Islet of Langerhans (tissue), 1 donor: ENCODE measurements around the gene CKS1B.

ENCODE experiments used
- FAIRE-seq: peaks from one replicate; lab custom pipeline; 2011; peaks lifted over from hg19 to GRCh38; lab: Jason Lieb, UNC

CKS1B gene

DNA sequence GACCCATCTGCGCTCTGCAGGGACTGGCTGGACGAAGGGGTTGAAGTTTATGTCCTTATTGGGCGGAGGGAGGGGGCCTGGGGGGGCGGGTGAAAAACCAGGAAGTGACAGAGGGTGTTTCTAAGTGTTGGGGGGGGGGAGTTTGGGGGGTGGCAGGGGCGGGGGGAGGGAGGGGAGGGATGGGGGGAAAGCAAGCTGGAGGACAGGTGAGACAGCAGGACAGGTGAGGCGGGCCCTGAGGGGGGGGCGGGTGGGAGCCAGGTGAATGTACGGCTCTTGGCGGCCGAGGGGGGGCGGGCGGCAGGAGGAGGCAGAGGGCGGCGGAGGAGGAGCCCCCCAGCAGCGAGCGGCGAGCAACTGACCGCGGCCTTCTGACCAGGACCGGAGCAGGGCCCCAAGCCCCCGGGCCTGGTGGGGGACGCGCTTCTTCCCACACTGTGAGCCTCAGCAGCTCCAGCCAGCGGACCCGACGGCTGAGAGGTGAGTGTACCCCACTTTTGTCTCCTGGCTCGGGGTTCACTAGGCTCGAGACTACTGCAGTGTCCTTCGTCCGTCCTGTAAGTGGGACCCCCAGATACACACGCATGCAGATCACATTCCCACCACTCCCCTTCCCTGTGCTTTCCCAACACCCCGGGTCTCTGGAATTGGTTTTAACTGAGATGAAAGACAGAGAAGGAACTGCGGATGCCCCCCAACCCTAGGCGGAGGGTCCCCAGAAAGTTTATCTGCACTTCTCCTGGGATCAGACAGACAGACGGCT is 28.2 kb downstream of the CKS1B start, which contains the start of gene ZBTB7B:
TSS of gene ZBTB7B (plus strand) at position 339 of the 763 bp plus-strand sequence. CDS start 11,859 bp downstream, outside the sequence.
- FAIRE-seq: no peak

DNA sequence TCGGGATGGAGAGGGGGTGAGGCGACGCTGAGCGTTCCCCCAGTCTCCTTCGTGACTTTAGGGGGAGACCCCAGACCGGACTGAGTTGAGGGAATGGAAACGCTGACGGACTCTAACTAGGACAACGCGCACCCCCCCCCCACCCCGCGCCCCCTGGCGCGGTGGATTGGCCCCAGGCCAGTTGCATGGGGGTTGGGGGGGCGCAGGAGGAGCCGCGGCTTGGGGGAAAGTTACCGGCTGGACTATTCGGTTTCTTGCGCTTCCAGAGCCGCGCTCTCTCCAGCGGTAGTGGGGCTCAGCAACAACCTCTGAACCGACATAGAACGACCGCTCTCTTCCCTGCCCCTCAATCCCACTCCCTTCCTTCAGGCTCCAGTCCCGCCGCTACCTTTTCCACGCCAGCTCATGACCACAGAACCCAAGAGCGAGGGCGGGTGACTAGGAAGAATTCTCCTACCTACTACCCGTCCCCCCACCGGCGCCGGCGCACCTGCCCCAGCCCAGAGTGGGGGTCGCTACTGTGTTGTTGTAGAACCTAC is 28.8 kb downstream of the CKS1B start:
- no peak for FAIRE-seq

DNA sequence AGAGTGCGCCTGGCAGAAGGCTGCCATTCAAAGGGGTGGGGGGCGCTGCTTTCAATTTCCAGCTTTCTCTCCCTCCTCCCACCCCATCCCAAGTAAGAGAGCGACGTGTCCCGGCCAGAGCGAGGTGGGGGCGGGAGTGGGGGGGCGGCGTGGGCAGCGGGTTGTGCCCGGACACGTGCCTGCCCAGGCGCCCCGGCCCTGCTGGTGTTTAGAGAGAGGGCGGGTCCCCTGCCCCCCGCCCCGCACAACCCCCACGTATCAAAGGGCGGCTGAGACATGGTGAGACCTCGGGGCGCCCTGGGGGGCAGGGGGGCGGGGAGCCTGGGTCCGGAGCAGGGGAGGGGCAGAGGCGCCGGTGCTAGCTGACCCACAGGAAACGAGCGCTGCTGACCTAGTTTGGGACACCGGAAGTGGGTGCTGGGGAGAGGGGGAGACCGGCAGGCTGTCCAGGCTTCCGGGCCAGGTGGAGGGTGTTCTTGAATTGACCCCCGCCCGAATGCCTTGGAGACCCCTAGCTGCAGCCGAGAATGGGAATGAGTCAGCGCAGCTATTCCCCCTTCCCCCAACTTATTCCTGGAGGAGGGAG is 29.4 kb downstream of the CKS1B start:
- FAIRE-seq: no peak

GRCh38 chr1:155004352-155005075 is 30.0 kb downstream of the CKS1B start:
- no peak for FAIRE-seq

- FAIRE-seq: no peak
Observed at GRCh38 chr1:155005076-155006011, 30.9 kb downstream of the CKS1B start.

DNA sequence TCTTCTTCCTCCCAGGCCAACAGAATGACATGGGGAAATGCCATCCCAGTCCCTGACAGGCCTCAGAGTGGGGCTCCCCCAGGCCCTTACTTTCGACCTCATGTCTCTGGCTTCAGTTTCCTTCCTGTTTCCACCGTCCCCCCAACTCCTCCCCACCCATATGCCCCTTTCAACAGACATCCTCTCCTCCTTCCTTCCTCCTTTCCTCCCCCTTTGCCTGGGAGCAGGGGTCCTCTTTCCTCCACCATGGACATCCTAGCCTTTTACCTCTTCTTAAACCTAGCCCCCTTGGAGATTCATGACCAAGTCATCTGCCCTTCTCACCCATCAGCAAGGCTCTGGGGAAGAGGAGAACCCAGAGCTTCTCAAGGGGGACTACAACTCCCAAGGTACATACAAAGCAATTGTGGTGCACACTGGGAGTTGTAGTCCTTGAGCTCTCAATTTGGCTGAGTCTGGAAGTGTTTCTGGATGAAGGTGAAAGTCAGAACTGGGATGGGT is 32.2 kb downstream of the CKS1B start:
- no peak for FAIRE-seq

DNA sequence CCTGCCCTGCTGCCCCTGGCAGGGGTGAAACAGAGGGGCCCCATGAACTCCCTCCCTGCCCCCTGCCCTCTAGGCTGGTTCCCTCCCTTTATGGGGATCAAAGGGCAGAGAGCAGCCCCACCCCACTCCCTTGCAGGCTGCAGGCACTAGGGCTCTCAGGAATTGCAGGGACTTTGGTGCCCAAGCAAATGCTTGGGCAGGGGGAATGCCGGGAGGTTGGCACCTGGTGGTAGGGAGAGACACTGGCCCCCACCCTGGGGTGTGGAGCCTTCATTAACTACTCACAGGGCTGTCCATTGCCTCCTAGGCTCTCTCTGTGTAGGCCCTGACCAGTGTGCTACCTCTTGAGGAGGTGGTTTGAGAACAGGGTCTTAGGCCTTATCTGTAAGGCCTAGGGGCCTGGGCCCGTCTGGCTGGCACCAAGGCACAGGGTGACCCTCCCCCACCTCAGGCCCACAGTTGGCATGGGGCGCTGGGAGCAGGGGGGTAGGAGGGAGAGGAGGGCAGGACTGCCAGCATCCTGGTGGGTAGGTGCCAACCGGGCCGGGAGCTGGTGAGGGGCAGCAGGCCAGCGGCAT is 32.9 kb downstream of the CKS1B start:
- FAIRE-seq: no peak

DNA sequence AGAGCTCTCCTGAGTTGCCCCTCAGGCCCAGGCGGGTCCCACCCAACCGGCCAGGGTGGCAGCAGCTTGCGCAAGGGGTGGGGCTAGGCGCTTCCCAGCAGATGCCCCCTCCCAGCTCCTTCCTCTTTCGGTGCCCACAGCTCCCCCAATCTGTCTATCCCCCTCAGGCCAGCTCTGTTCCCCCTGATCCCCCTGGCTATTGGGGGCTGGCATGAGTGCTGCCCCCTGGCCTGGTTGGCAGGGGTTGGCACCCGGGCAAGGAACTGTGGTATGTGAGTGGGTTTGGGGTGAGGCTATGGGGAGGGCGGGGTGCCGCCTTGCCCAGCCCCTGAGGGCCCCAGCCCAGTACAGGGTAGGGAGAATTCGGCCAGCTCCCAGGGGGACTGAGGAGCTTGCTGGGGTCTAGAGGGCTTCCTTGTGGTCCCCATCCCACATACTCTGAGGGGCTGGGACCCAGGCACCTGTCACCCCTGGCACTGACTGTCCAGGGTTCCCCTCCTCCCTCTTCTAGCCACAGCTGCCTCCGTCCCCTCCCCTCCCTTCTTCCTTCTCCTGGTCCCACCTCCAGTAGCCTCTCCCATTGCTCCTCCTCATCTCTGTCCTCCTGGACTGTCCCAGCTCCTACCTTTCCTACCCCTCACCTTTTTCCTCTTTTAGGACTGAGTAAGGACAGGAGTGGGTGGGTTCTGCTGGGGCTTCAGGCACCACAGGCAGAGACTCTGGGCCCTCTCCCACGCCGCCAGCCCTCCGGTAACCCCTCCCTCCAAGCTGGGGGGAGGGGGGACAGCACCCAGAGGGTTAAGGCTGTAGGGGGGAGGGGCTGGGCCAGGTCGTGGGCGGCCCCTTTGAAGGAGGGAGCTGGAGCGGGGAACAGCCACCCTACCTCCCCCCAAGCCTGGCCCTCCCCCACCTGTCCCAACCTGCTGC is 33.8 kb downstream of the CKS1B start:
- no peak for FAIRE-seq

DNA sequence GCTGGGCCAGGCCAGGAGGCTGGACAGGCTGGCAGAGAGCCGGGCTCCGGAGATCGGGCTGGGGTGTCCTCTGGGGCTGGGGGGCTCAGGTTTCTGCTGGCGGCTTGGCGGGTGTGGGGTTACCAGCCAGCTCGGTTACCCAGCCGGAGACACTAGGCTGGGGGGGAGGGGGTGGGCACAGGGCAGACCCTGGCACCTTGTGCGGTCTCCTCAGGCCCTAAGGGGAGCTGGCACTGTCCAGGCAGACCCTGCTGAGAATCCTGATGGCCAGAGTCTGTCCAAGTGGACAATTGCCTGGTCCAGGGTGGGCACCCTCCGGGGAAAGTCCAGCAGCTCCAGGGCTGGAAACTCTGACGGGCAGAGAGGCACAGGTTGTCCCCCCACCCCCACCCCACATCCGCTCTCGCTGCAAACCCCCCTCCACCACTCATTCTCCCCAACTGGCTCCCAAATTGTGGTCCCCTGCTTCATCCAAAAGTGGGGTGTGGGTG is 34.8 kb downstream of the CKS1B start:
- FAIRE-seq: no peak

DNA sequence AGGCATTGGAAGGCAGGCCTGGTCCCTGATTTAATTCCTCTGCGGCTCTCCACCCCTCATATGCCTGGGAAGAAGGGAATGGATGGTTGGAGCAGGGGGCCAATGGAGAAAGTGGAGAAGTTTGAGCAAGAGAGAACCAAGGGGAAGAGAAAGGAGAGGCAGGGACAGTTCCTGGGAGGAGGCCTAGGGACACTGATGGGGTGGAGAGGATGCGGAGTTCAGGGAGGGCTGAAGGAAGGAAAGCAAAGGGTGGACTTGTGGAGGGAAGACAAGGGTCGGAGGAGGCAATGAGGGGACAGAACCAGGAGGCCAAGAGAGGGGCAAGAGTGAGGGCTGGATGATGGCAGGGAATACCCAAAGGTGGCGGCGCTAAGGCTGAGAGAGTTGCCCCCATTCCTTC is 35.3 kb downstream of the CKS1B start:
- FAIRE-seq: no peak

- FAIRE-seq: no peak
Observed at GRCh38 chr1:155010211-155010918, 35.9 kb downstream of the CKS1B start.

DNA sequence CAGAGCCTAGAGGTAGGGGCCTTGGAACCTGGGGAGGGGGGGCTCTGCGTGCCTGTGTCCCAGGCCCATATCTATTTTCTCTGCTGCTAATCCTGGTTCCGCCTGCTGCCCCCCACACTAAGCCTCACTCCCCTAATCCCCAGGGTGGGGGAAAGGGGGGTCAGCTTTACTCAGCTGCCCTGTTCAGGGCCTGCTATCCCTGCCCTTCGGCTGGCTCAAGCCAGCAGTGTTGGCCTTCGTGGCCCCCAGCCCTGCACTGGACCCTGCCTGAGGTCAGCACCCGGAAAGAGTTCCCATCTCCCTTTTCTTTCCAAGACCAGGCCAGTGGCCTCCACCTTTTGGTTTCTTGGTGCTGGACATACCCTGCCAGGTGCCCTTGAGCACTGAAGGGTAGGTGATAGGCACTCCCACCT is 36.5 kb downstream of the CKS1B start:
- no peak for FAIRE-seq

- no peak for FAIRE-seq
Observed at GRCh38 chr1:155011437-155012025, 37.0 kb downstream of the CKS1B start.

GRCh38 chr1:155012026-155012546 is 37.6 kb downstream of the CKS1B start:
- FAIRE-seq: no peak

DNA sequence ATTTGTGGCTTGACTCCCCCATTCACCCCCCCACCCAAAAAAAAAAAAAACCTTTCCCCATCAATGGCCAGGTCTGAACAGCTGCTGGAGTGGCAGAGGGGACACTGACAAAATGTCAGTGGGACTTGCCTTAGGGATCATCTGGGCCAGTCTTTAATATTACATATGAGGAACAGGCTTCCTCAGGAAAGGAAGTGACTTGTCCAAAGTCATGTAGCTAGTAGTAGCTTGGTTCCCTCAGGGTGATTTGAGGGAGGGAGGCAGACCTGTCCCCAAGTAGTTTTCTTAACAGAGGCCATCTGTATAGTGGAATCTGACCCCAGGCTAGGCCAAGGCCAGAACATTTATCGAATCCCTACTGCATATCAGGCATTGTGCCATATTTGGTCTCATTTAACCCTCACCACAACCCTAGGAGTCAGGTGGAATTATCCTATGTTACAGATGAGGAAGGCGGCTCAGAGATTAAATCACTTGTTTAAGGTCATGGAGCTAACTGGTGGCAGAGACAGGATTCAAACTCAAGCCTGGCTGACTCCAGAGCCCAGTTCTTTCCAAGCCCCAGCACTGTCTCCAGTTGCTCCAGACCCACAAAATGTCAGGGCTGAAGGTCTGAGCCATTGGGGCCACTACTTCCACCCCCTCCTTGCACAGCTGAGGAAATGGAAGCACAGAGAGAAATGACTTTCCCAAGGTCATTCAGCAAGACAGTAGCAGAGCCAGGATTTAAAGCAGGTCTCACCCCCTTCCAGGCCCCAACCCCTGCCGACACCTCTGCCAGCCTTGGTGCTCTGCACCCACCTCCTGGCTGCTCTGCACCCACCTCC is 38.5 kb downstream of the CKS1B start:
- no peak for FAIRE-seq

DNA sequence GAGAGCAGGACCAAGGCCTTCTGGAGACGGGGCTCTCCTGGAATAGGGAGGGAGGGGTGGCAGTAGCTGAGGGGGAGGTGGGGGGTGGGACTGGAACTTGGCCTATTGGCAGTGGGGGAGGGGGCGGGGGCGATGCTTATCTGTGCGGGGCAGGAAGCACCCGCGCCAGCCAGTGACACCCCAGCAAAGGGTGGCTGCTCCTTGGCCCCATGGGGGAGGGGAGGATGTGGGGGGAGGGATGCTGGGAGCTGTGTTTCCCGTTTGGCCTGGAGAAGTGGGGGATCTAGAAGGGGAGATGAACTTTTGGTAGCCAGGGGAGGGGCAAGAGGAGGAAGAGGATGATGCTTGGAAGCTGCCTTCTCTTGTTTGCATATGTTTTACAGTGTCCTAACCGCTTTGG is 39.2 kb downstream of the CKS1B start:
- FAIRE-seq: no peak

- FAIRE-seq: no peak
Observed at GRCh38 chr1:155014709-155015508, 40.4 kb downstream of the CKS1B start.
